ENCODE results near the gene TIPIN.
A peak's percentile ranks its signal among the peaks of the same experiment; 100 is the strongest.

TIPIN gene

GRCh38 chr15:66389098-66389858 lies 32.8 kb upstream of the TIPIN start:
- TF ChIP-seq TAF1 (IDR thresholded peaks at IDR 0.05; ENCODE audit: borderline replicate concordance, insufficient read depth, low read length) (no peak), SIN3A (IDR thresholded peaks at IDR 0.05; ENCODE audit: borderline replicate concordance, insufficient read depth, low read length) (no peak), POLR2AphosphoS5 (IDR thresholded peaks at IDR 0.05; ENCODE audit: low read depth, low read length) (no peak), REST (IDR thresholded peaks at IDR 0.05; ENCODE audit: insufficient read depth in 1 of 2, low read depth in 2 of 2, low read length in 2 of 2) (no peak), FOXP2 (optimal IDR thresholded peaks at IDR 0.05; ENCODE audit: borderline replicate concordance, extremely low read depth, extremely low read length, insufficient read depth) (no peak)

- no peak for TF ChIP-seq SIN3A (IDR thresholded peaks at IDR 0.05; ENCODE audit: borderline replicate concordance, insufficient read depth, low read length)
- no peak for TF ChIP-seq TAF1 (IDR thresholded peaks at IDR 0.05; ENCODE audit: borderline replicate concordance, insufficient read depth, low read length)
- TF ChIP-seq REST (IDR thresholded peaks at IDR 0.05; ENCODE audit: insufficient read depth in 1 of 2, low read depth in 2 of 2, low read length in 2 of 2): no peak
- no peak for TF ChIP-seq POLR2AphosphoS5 (IDR thresholded peaks at IDR 0.05; ENCODE audit: low read depth, low read length)
- no peak for TF ChIP-seq FOXP2 (optimal IDR thresholded peaks at IDR 0.05; ENCODE audit: borderline replicate concordance, extremely low read depth, extremely low read length, insufficient read depth)
Measured at GRCh38 chr15:66388576-66388975, 32.1 kb upstream of the TIPIN start.

GRCh38 chr15:66388043-66388363 lies 31.5 kb upstream of the TIPIN start:
- TF ChIP-seq SIN3A (IDR thresholded peaks at IDR 0.05; ENCODE audit: borderline replicate concordance, insufficient read depth, low read length) (no peak), REST (IDR thresholded peaks at IDR 0.05; ENCODE audit: insufficient read depth in 1 of 2, low read depth in 2 of 2, low read length in 2 of 2) (no peak), POLR2AphosphoS5 (IDR thresholded peaks at IDR 0.05; ENCODE audit: low read depth, low read length) (no peak), FOXP2 (optimal IDR thresholded peaks at IDR 0.05; ENCODE audit: borderline replicate concordance, extremely low read depth, extremely low read length, insufficient read depth) (no peak), TAF1 (IDR thresholded peaks at IDR 0.05; ENCODE audit: borderline replicate concordance, insufficient read depth, low read length) (no peak)

- TF ChIP-seq TAF1 (IDR thresholded peaks at IDR 0.05; ENCODE audit: borderline replicate concordance, insufficient read depth, low read length) (peak; percentile 37; the same call in 1 of the 2 replicates), FOXP2 (optimal IDR thresholded peaks at IDR 0.05; ENCODE audit: borderline replicate concordance, extremely low read depth, extremely low read length, insufficient read depth) (no peak), SIN3A (IDR thresholded peaks at IDR 0.05; ENCODE audit: borderline replicate concordance, insufficient read depth, low read length) (0 out of 2 replicates have a peak, but pooled peaks have one; percentile 1), POLR2AphosphoS5 (IDR thresholded peaks at IDR 0.05; ENCODE audit: low read depth, low read length) (no peak), REST (IDR thresholded peaks at IDR 0.05; ENCODE audit: insufficient read depth in 1 of 2, low read depth in 2 of 2, low read length in 2 of 2) (no peak)
Measured at GRCh38 chr15:66387163-66388042, 30.9 kb upstream of the TIPIN start.

Data from PFSK-1 (cell line).